ENCODE measurements around the gene CELF5.
"Not testable (repeated sequence)": the region's sequence is repeated elsewhere in the genome, so short reads cannot be mapped to it uniquely, and the experiment has no call there.

CELF5 gene

GRCh38 chr19:3321696-3322095 is 97.2 kb downstream of the CELF5 start:
- DNase-seq (ENCODE audit: low read depth, low spot score) = no peak

DNA sequence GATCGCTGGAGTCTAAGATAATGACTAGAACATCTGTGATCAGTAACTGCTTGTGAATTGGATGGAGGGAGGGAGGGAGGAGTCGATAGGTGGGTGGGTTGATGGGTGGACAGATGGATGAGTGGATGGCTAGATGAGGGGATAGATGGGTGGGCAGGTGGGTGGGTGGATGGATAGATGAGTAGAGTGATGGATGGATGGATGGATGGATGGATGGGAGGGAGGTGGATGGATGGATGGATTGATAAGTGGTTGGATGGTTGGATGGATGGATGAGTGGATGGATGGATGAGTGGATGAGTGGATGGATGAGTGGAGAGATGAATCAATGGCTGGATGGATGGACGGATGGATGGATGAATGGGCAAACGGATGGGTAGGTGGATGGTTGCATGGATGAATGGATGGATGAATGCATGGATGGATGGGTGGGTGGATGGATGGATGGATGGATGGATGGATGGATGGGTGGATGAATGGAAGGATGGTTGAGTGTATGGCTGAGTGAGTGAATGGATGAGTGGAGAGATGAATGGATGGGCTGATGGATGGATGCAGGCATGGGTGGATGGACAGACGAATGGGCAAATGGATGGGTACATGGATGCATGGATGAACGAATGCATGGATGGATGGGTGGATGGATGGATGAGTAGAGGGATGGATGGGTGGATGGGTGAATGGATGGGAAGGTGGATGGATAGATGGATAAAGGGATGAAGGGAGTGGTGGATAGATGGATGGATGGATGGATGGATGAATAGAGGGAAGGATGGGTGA is 97.9 kb downstream of the CELF5 start:
- no peak for DNase-seq (ENCODE audit: low read depth, low spot score)

DNA sequence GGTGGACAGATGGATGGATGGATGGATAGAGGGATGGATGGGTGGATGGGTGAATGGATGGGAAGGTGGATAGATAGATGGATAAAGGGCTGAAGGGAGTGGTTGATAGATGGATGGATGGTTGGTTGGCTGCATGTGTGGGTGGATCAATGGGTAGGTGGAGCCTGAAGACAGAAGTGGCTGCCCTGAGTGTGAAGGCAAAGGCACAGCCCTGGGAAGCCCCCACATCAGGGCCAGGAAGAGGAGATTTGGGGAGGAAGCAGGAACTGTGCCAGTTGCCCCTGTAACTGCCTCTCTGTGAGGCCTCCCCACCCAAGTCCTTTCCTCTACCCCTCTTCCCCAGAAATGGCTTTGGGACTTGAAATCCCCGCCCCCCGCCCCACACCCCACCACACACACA is 98.6 kb downstream of the CELF5 start:
- DNase-seq (ENCODE audit: low read depth, low spot score) = no peak

- DNase-seq (ENCODE audit: low read depth, low spot score) = no peak
Measured at GRCh38 chr19:3323658-3324057, 99.2 kb downstream of the CELF5 start.

DNA sequence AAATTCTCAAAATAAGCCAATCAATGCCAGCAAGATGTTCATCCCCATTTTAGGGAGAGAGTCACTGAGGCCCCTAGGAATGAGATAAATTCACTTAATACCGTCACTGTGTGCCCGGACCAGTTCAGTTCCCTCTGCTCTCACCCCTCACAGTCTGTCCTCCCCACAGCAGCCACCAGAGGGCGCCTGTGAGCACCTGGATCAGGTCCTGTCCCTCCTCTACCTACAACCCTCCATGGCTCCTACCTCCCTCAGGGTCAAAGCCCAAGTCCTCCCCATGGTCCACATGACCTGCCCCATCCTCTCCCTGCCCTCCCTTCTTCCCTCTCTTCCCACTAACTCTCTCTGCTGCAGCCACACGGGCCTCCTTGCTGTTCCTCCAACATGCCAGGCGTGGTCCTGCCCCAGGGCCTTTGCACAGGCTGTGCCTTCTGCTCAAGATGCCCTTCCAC is 100.0 kb downstream of the CELF5 start:
- no peak for DNase-seq (ENCODE audit: low read depth, low spot score)

DNA sequence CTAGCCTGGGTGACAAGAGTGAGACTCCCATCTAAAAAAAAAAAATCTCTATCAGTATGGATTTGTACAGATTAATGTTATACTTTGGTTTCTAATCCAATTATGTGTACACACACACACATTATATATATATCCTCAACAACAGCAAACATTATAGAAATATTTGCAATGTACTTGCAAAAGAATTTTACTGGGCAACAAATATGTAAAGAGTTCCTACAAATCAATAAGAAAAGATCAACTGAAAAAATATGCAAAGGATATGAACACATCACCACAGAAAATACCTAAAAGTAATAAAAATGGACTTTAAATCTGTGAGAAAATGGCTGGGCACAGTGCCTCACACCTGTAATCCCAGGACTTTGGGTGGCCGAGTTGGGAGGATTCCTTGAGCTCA is 101.0 kb downstream of the CELF5 start:
- no peak for DNase-seq (ENCODE audit: low read depth, low spot score)

DNA sequence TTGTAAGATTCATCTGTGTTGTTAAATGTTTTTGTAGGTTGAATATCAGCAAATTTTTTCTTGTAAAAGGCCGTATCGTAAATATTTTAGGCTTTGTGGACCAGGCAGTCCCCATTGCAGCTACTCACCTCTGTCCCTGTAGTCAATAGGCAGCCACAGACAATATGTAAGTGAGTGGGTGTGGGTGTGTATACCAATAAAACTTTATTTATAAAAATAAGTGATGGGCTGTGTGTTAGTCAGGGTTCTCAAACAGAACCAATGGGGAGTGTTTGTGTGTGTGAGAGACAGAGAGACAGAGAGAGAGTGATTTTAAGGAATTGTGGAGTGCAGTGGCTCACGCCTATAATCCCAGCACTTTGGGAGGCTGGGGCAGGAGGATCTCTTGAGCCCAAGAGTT is 104.3 kb downstream of the CELF5 start:
- no peak for DNase-seq (ENCODE audit: low read depth, low spot score)

DNA sequence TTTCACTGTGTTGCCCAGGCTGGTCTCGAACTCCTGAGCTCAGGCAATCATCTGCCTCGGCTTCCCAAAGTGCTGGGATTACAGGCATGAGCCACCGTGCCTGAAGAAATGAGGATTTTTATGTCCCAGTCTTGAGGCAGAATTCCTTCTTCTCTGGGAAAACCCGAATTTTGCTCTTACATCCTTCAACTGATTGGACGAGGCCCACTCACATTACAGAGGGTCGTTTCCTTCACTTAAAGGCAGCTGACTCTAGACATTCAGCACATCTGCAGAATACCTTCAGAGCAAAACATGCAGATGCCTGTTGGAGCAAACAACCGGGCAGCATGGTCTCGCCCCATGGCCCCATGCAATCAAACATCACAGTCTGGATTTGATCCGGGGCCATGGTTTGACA is 105.6 kb downstream of the CELF5 start:
- no peak for DNase-seq (ENCODE audit: low read depth, low spot score)

DNA sequence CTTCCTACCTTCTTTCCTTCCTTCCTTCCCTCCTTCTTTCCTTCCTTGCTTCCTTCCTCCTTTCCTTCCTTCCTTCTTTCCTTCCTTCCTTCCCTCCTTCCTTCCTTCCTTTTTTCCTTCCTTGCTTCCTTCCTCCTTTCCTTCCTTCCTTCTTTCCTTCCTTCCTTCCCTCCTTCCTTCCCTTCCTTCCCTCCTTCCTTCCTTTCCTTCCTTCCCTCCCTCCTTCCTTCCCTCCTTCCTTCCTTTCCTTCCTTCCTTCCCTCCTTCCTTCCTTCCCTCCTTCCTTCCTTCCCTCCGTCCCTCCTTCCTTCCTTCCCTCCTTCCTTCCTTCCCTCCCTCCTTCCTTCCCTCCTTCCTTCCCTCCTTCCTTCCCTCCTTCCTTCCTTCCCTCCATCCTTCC is 107.8 kb downstream of the CELF5 start:
- not testable (repeated sequence) for DNase-seq (ENCODE audit: low read depth, low spot score)

GRCh38 chr19:3333020-3333583 is 108.6 kb downstream of the CELF5 start:
- no peak for DNase-seq (ENCODE audit: low read depth, low spot score)

GRCh38 chr19:3333662-3334061 is 109.2 kb downstream of the CELF5 start:
- DNase-seq (ENCODE audit: low read depth, low spot score) = no peak

- DNase-seq (ENCODE audit: low read depth, low spot score) = not testable (repeated sequence)
Measured at GRCh38 chr19:3334749-3335430, 110.4 kb downstream of the CELF5 start.

GRCh38 chr19:3335431-3336350 is 111.2 kb downstream of the CELF5 start:
- no peak for DNase-seq (ENCODE audit: low read depth, low spot score)

DNA sequence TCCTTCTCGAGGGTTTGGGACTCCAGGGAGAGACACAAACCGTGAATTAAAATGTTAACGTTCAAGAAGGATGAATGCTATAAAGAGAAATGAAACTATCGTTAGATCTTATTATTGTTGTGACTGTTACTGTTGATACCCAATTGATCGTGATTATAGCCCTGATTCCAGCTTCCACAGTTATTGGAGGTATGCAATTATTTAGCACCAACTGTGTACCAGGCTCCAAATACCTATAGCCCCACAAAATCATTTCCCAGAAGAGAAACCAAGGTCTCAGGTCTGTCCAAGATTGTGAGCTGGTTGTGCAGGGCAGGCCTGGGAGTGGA is 111.9 kb downstream of the CELF5 start:
- no peak for DNase-seq (ENCODE audit: low read depth, low spot score)

DNA sequence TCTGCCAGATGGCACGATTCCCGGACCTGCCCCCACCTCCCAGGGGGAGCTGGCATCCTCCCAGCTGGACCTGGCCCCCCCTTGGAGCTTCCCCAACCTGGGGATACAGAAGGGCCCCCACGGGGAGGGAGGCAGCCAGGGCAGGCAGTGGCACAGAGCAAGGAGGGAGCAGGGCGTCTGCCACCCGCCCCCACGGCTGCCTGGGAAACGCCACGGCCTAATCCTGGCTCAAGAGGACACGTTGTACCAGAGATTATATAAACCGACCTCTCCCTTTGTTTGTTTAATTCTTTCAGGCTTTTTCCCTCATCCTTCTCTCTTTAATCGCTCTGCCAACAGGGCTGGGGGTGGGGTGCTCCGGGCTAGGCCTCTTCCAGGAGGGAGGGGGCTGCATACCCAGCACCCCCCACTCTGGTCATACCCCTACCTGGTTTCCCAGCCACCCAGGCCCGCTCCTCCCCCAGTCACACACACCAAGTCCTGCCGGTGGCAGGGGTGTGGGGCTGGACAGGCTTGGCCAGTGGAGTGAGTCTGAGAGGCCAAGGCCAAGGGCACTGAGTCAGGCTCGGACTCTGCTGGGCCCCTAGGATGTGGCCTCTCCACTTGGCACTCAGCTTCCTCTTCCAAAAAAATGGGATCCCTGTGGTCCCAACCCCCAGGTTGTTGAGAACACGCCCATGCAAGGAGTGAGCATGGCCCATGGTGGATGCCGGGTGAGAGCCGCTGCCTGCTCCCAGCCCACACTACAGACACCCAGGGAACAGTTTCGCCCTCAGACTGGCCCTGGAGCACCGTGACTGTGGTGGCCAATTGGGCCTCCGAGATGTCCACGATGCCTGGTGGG is 112.4 kb downstream of the CELF5 start:
- no peak for DNase-seq (ENCODE audit: low read depth, low spot score)

DNA sequence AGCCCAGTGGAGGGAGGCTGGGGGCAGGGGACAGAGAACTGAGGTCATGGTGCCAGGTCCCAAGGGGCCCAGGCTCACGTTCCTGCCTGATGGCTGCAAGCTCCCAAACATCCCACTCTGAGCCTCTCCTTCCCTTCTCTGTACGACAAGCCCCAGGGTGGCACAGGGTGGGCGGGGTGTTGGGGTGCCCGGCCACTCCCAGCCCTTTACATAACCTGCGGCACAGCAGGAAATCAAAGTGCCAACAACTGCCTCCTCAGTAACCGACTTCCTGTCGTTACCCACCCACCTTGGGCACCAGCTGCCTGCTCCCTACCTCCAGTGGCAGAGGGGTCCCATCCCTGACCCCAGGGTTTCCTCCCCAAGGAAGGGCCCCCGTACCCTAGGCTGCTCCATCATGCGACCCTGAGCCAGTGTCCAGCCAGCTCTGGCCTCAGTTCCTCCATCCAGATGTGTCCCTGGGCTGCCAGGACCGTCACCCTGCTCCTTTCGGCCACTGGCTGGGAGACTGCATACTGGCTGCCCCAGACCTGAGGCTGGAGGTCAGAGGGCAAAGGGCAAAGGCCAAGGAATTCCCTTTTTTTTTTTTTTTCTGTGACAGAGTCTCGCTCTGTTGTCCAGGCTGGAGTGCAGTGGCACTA is 114.2 kb downstream of the CELF5 start:
- DNase-seq (ENCODE audit: low read depth, low spot score) = no peak

DNA sequence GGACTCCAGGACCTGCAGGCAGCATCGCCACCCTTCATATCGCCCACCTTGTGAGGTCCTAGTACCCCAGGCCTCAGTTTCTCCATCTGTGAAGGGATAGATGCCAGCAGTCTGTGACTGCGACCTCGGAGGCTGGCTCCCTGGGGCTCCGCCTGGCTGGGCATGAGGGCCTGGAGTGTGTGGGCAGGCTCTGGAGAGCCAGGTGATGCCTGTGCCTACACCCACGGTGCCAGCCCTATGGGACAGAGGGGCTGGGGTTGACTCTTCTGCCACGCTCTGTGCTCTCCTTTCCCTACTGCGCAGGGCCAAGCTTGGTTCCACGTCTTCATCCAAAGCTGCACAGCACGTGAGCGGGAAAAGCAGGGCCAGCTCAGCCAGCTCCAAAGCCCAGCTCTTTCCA is 115.9 kb downstream of the CELF5 start:
- no peak for DNase-seq (ENCODE audit: low read depth, low spot score)

DNA sequence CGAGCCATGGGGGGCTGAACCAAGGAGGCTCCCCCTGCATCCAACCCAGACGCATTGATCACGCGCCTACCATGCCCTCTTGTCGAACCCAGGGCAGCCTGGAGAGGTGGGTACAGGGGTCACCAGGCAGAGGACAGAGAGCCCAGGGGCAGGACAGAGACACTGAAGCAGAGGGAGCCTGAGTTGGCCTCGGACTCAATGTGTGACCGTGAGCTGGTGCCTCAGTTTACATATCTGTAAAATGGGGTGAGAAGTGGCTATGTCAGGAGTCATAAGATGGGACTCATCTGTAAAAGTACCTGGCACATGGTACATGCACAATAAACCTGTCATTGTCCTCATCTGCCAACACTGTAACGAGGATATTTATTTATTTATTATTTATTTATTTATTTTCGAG is 117.8 kb downstream of the CELF5 start:
- DNase-seq (ENCODE audit: low read depth, low spot score) = no peak

DNA sequence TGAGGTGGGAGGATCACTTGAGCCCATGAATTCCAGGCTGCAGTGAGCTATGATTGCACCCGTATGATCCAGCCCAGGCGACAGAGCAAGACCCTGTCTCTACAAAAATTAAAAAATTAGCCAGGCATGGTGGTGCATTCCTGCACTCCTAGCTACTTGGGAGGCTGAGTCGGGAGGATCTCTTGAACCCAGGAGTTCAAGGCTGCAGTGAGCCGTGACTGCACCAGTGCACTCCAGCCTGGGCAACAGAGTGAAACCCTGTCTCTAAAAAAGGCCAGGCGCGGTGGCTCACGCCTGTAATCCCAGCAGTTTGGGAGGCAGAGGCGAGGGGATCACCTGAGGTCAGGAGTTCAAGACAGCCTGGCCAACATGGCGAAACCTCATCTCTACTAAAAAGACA is 118.5 kb downstream of the CELF5 start:
- DNase-seq (ENCODE audit: low read depth, low spot score) = not testable (repeated sequence)
